Measurements from ENCODE around the gene KIAA2012.
A peak's percentile ranks its signal among the peaks of the same experiment; 100 is the strongest.

Gene KIAA2012

GRCh38 chr2:202091476-202091875 is 18.4 kb downstream of the KIAA2012 start:
- no peak for DNase-seq

- DNase-seq, result no peak
Observed at GRCh38 chr2:202094426-202094986, 21.5 kb downstream of the KIAA2012 start.

- no peak for DNase-seq
Observed at GRCh38 chr2:202095235-202095634, 22.2 kb downstream of the KIAA2012 start.

GRCh38 chr2:202096736-202097135 is 23.7 kb downstream of the KIAA2012 start:
- DNase-seq, result no peak

- DNase-seq, result no peak
Observed at GRCh38 chr2:202098291-202098690, 25.2 kb downstream of the KIAA2012 start.

- no peak for DNase-seq
Observed at GRCh38 chr2:202099515-202099914, 26.5 kb downstream of the KIAA2012 start.

- DNase-seq, result no peak
Observed at GRCh38 chr2:202100176-202100575, 27.1 kb downstream of the KIAA2012 start.

- DNase-seq, result no peak
Observed at GRCh38 chr2:202101026-202101579, 28.0 kb downstream of the KIAA2012 start.

GRCh38 chr2:202102425-202103000 is 29.5 kb downstream of the KIAA2012 start:
- peak; percentile 33 for DNase-seq

GRCh38 chr2:202104286-202104870 is 31.3 kb downstream of the KIAA2012 start:
- no peak for DNase-seq

- no peak for DNase-seq
Observed at GRCh38 chr2:202105025-202105424, 32.0 kb downstream of the KIAA2012 start.

- DNase-seq, result no peak
Observed at GRCh38 chr2:202108345-202108744, 35.3 kb downstream of the KIAA2012 start.

GRCh38 chr2:202109139-202109736 is 36.2 kb downstream of the KIAA2012 start:
- DNase-seq, result no peak

- DNase-seq, result no peak
Observed at GRCh38 chr2:202109737-202110184, 36.7 kb downstream of the KIAA2012 start.

- DNase-seq, result no peak
Observed at GRCh38 chr2:202110491-202110890, 37.4 kb downstream of the KIAA2012 start.

- DNase-seq, result no peak
Observed at GRCh38 chr2:202112041-202112440, 39.0 kb downstream of the KIAA2012 start.

GRCh38 chr2:202113571-202114142 is 40.6 kb downstream of the KIAA2012 start:
- DNase-seq, result no peak

GRCh38 chr2:202114291-202114690 is 41.2 kb downstream of the KIAA2012 start:
- DNase-seq, result no peak

- DNase-seq, result no peak
Observed at GRCh38 chr2:202114795-202115194, 41.7 kb downstream of the KIAA2012 start.

GRCh38 chr2:202115479-202115971 is 42.5 kb downstream of the KIAA2012 start:
- DNase-seq, result no peak

GRCh38 chr2:202116691-202117090 is 43.6 kb downstream of the KIAA2012 start:
- DNase-seq, result no peak

- DNase-seq, result no peak
Observed at GRCh38 chr2:202118168-202118567, 45.1 kb downstream of the KIAA2012 start.

GRCh38 chr2:202120828-202121227 is 47.8 kb downstream of the KIAA2012 start:
- no peak for DNase-seq
